Measurements from ENCODE around the gene PHF1.
A peak's percentile ranks its signal among the peaks of the same experiment; 100 is the strongest.
"Not testable (repeated sequence)": the region's sequence is repeated elsewhere in the genome, so short reads cannot be mapped to it uniquely, and the experiment has no call there.

Gene PHF1

DNA sequence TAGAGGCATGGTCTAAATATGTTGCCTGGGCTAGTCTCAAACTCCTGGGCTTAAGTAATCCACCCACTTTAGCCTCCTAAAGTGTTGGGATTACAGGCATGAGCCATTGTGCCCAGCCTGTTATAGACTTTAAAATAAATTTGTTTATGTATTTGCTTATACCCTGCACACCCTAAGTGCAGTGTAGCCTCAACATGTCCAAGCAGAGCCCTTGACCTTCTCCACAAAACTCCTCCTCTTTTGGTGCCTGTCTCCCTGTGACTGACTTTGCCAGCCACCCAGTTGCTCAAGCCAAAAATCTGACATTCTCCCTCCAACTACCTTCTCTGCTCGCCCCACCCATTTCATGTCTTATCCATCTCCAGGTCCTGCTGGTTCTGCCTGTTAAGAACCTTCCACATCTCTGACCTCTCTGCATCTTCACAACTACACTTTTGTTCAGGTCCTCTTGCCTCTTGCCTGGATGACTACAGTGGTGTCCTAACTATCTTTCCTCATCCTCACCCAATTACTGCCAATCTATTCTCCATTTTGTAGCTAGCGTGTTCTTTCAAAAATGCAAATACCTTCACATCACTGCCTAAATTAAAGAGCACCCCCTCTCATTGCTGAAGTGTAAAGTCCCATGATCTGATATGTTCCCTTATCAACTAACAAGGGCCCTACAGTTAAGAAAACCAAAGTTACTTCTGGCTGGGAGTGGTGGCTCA, 30.4 kb upstream of the PHF1 start:
- Mint-ChIP-seq H3K27me3 (peaks cover 49% of the 10 kb centered on the region), H3K4me3 (no peak overlapping the region), H3K9me3 (no peaks in the 10 kb centered on the region), H3K4me1 (peaks cover 9% of the 10 kb centered on the region), H3K27ac (no peak overlapping the region), H3K36me3 (no peaks in the 10 kb centered on the region)
- DNase-seq, result no peak
- CTCF ChIA-PET, result interaction anchor here (1.7 kb wide), 1 partner anchor 10 kb away, joined by 6 read pairs; no protein-coding TSS in a partner anchor

DNA sequence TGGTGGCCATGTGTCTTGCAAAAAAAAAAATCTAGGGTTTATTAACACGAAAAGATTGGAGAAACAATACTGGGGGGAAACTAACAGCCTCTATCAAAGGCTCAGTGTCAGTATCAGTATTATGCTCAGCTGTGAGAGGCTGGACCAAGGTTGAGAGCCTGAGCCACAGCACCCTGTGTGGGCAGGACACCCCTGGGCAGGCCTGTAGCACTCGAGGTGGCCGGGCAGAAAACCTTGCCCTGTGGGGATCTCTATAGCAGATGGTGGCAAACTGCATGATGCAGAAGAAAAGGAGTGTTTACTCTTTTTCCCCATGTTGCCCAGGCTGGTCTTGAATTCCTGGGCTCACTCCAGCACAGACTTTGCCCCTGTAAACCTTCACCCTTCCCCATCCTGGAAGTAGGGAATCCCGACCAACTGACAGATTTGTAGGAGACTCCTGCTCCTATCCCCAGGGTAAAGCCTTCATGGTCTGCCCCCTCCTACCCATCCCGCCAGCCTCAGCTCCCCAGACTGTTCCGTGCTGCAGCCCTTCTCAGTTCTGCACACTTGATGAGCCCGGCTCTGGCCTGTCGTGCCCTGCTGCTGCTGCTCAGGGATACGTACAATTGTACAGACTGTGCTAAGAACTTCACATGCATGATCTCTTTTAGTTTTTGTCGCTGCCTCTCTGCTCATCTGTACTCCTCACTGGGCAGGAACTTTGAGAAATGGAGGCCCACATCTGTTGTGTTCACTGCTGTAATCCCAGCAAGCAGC, 27.2 kb upstream of the PHF1 start:
- no peak for DNase-seq
- CTCF ChIA-PET, result no interaction called here
- Mint-ChIP-seq H3K4me3 (no peak overlapping the region), H3K36me3 (no peaks in the 10 kb centered on the region), H3K27me3 (peaks cover 41% of the 10 kb centered on the region), H3K9me3 (no peaks in the 10 kb centered on the region), H3K27ac (no peak overlapping the region), H3K4me1 (peaks cover 3% of the 10 kb centered on the region)

DNA sequence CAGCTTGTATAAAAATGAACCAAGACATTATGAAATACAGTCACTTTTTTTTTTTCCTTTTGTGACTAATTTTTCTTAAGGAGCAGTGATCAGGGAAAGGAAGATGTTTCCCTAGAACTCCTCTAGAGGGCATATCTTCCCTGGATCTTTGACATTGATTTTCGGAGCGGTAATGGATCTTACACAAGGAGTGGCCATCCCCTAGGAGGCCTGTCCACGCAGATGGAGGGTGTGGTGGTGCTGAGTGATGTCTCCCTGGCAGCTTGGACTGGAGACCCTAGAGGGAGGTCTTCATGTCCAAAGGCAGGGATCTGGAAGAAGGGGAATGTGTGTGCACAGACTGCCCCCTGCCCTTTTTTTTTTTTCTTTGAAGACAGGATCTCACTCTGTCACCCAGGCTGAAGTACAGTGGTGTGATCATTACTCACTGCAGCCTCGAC, 26.2 kb upstream of the PHF1 start:
- no peak for DNase-seq
- peaks cover 36% of the 10 kb centered on the region for H3K27me3 Mint-ChIP-seq
- CTCF ChIA-PET, result no interaction called here
- H3K27ac Mint-ChIP-seq, result no peak overlapping the region
- H3K4me3 Mint-ChIP-seq, result no peak overlapping the region
- H3K36me3 Mint-ChIP-seq, result no peaks in the 10 kb centered on the region
- H3K4me1 Mint-ChIP-seq, result peaks cover 3% of the 10 kb centered on the region
- H3K9me3 Mint-ChIP-seq, result no peaks in the 10 kb centered on the region

DNA sequence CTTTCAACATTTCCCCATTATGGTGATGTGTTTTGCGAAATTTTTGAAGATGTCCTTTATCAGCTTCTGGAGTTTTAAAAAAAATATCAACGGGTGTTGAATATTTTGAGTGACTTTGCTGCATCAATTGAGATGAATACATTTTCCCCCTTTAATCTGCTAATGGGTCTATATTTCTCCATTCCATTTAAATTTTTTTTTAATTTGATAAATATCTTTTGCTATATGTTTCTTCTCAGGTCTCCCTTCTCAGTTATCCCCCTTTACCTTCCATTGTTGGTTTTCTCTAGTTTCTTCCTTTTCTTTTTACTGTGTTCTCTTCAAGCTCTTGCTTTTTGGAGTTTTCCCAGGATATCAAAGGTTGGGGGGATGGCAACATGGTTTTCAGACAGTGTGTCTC, 20.6 kb upstream of the PHF1 start:
- H3K4me1 Mint-ChIP-seq, result peaks cover 42% of the 10 kb centered on the region
- CTCF ChIA-PET, result interaction anchor here (0.8 to 2.0 kb wide), 15 partner anchors 11 to 310 kb away, joined by 3 to 10 read pairs (median 4); partner anchors contain the start of genes ZBTB22 and ZBTB9
- H3K4me3 Mint-ChIP-seq, result no peak overlapping the region
- H3K9me3 Mint-ChIP-seq, result no peaks in the 10 kb centered on the region
- H3K36me3 Mint-ChIP-seq, result peaks cover 25% of the 10 kb centered on the region
- no peak for DNase-seq
- H3K27me3 Mint-ChIP-seq, result peaks cover 4% of the 10 kb centered on the region
- H3K27ac Mint-ChIP-seq, result peak overlapping the region; percentile 97

DNA sequence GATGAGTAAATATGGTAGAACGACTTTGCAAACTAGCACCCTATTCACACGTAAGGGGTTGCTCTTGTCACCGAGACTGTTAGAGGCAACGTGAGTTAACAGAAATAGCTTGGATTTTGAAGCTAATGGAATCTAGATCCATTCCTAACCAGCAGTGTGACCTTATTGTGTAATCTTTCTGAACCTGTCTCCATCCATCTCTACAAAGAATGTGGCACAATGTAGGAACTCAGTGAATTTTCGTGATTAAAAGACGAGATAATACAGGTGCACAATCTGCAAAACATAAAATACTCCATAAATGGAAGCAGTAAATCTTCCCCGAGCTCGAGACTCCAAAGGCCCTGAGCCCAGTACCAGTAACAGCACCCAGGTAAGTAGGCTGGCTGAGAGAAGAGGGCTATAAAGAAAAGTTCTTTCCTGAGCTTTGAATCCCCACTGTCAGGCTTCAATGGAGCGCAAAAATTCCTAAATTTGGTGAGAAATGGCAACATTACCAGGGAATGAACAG, 20.0 kb upstream of the PHF1 start:
- no peaks in the 10 kb centered on the region for H3K9me3 Mint-ChIP-seq
- peaks cover 47% of the 10 kb centered on the region for H3K4me1 Mint-ChIP-seq
- peaks cover 4% of the 10 kb centered on the region for H3K27me3 Mint-ChIP-seq
- H3K4me3 Mint-ChIP-seq, result peak overlapping the region; percentile 87
- H3K27ac Mint-ChIP-seq, result peak overlapping the region; percentile 97
- no peak for DNase-seq
- peaks cover 29% of the 10 kb centered on the region for H3K36me3 Mint-ChIP-seq
- CTCF ChIA-PET, result interaction anchor here (0.7 to 2.0 kb wide), 18 partner anchors 9 to 310 kb away, joined by 3 to 10 read pairs (median 4); partner anchors contain the start of genes ZBTB22 and ZBTB9

DNA sequence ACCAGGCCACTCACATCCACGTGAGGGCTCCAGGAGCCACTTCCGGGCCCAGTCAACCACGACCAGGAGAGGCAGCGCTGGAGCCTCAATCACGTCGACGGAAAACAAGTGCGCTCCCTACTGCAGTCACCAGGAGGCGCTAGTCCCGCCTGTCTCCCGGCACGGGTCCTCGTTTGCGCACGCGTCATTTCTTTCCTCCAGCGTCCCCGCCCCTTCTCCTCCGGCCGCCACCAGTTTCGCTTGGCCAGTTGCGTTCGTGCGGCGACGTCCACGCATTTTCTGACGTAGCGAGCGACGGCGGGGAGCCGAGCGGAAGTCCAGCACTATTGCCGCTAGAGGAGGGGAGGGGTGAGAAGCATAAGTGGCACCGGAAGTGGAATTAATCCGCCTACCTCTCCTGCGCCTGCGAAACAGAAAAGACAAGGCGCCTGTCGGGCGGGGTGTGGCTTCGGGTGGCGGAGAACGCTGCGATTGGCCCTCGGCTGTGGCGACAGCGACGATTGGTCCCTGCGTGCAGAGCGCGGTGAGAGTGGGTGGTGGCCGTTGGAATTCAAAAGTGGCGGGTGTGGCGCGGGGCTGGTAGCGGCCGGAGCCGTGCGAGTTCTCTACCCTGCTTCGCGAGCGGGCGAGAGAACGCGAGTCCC, 19.4 kb upstream of the PHF1 start, which contains the start of gene KIFC1:
Gene KIFC1 (plus strand): TSS at position 546 of the 644 bp plus-strand sequence. CDS start 163 bp downstream, outside the sequence.
- CTCF ChIA-PET, result interaction anchor here (0.7 to 2.0 kb wide), 14 partner anchors 9 to 309 kb away, joined by 3 to 10 read pairs (median 4); partner anchors contain the start of genes ZBTB22 and ZBTB9
- Mint-ChIP-seq H3K27me3 (peaks cover 4% of the 10 kb centered on the region), H3K9me3 (no peaks in the 10 kb centered on the region), H3K4me3 (peak within 1 kb of the TSS; percentile 87), H3K27ac (peak within 1 kb of the TSS; percentile 97), H3K4me1 (peaks cover 50% of the 10 kb centered on the region), H3K36me3 (peaks cover 33% of the 10 kb centered on the region)
- DNase-seq, result peak; percentile 99

DNA sequence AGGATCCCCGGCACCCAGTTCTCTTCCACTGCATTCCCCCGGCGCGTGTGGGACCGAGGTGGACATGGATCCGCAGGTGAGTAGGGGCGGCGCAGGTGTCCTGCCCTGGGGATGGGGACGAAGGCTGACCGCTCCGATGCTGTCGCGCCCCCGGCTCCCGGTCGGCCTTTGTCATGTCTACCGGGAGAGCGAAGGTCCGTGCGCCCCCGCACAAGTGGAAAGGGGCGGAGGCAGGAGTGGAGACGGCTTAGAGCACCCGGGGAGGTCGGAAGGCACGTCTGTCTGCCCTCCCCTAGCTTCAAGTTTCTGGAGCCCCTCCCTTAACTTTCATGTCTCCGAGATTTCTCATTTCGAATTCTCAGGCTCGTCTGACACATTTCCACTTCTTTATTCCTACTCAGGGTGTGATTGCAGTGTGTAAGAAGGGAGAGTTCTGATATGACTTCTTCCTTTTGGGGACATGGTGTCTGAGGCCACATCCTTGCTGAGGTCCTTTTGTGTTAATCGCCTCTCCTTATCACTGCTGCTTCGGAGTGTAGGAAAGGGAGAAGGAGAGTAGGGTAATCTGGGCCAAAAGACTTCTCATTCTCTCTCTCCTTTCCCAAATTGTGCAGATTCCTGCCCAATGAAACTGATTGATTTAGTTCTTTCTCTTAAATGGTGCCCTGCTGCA, 18.8 kb upstream of the PHF1 start:
- H3K9me3 Mint-ChIP-seq, result no peaks in the 10 kb centered on the region
- peaks cover 52% of the 10 kb centered on the region for H3K4me1 Mint-ChIP-seq
- peak overlapping the region; percentile 87 for H3K4me3 Mint-ChIP-seq
- H3K27ac Mint-ChIP-seq, result peak overlapping the region; percentile 97
- H3K27me3 Mint-ChIP-seq, result peaks cover 4% of the 10 kb centered on the region
- peaks cover 34% of the 10 kb centered on the region for H3K36me3 Mint-ChIP-seq
- DNase-seq, result peak; percentile 56
- CTCF ChIA-PET, result no interaction called here

DNA sequence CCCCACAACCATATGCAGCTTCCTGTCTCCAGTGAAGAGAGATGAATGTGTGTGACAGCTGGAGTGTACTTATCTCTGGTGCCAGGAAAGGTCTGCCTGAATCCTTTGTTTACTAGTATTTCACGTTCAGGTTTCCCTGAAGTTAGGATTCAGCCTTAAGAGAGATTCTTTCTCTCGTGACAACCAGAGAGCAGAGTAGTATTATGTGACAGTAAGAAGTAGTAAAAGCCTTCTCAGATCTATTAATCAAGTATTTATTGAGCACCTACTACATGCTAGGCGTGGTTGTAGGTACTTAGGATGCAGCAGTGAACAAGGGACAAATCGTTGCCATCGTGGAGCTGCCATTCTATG, 18.2 kb upstream of the PHF1 start:
- Mint-ChIP-seq H3K27me3 (peaks cover 4% of the 10 kb centered on the region), H3K4me3 (peak overlapping the region; percentile 87), H3K27ac (peak overlapping the region; percentile 97), H3K36me3 (peaks cover 37% of the 10 kb centered on the region), H3K9me3 (no peaks in the 10 kb centered on the region), H3K4me1 (peaks cover 54% of the 10 kb centered on the region)
- CTCF ChIA-PET, result no interaction called here
- DNase-seq, result no peak

DNA sequence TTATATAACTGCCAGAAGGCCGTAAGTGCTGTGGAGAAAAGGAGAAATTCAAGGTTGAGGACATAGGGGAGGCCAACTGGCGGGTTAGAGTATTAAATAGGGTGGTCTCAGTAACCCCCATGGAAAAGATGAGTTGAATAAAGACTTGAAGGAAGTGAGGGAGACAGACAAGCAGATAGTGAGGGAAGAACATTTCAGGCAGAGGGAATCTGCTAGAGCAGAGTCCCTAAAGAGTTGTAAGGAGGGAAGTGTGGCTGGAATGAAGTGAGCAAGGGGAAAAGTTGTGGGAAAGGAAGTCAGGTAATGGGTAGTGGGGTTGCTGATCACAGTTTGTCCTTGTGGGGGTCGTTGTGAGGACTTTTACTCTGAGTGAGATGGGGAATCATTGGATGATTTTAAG, 17.8 kb upstream of the PHF1 start:
- no peak for DNase-seq
- H3K27ac Mint-ChIP-seq, result peak overlapping the region; percentile 97
- H3K36me3 Mint-ChIP-seq, result peaks cover 41% of the 10 kb centered on the region
- peaks cover 58% of the 10 kb centered on the region for H3K4me1 Mint-ChIP-seq
- H3K9me3 Mint-ChIP-seq, result no peaks in the 10 kb centered on the region
- H3K4me3 Mint-ChIP-seq, result peak overlapping the region; percentile 87
- CTCF ChIA-PET, result no interaction called here
- peaks cover 4% of the 10 kb centered on the region for H3K27me3 Mint-ChIP-seq

DNA sequence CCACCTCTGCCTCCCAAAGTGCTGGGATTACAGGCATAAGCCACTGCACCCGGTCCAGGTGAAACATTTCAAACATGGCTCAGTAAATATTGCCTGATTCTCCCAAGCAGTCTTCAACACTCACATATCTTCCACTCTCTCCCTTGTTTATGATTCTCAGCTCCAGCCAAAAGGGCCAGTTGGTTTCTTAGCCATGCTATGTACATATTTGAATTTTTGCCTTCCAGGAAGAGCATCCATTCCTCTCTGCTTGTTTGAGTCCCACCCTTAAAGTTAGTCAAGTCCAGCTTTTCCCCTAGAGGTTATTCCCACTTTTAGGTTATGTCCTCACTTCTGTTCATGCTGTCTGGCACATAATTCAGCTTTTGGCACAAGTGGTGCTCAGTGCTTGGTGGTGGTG, 13.3 kb upstream of the PHF1 start:
- peaks cover 58% of the 10 kb centered on the region for H3K36me3 Mint-ChIP-seq
- DNase-seq, result no peak
- peaks cover 46% of the 10 kb centered on the region for H3K4me1 Mint-ChIP-seq
- no peaks in the 10 kb centered on the region for H3K9me3 Mint-ChIP-seq
- CTCF ChIA-PET, result no interaction called here
- H3K4me3 Mint-ChIP-seq, result no peak overlapping the region
- peak overlapping the region; percentile 30 for H3K27ac Mint-ChIP-seq
- H3K27me3 Mint-ChIP-seq, result no peaks in the 10 kb centered on the region

DNA sequence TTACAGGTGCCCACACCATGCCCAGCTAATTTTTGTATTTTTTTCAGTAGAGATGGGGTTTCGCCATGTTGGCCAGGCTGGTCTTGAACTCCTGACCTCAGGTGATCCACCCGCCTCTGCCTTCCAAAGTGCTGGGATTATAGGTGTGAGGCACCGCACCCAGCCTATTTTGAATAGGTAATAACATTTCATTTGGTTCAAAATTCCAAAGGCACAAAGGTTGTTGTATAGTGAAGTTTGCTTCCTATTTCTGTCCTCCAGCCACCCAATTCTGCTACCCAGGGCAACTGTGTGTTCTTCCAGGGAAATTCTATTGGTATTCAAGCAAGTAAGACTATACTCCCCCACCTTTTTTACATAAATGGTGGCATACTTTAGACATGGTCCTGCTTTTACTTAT, 12.2 kb upstream of the PHF1 start:
- H3K27ac Mint-ChIP-seq, result peak overlapping the region; percentile 57
- CTCF ChIA-PET, H3K9me3 Mint-ChIP-seq, H3K27me3 Mint-ChIP-seq, DNase-seq, H3K4me3 Mint-ChIP-seq: not testable (repeated sequence)
- H3K4me1 Mint-ChIP-seq, result peaks cover 37% of the 10 kb centered on the region
- peaks cover 62% of the 10 kb centered on the region for H3K36me3 Mint-ChIP-seq

DNA sequence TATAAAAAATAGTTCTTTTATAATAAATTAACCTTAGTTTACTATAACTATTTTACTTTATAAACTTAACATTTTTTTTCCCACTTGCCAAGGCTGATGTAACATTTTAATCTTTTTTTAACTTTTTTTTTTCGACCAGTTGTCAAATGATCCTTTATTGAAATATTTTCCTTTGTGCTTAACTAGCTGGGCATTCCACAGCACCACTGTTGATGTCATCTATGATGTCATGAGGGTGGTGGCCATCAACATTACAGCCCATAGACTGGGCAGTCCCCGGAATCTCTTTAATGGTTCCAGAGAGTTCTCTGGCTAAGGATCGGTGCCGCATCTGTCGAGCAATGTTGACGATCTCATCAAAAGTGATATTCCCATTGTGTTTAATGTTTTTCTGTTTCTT, 10.9 kb upstream of the PHF1 start:
- H3K9me3 Mint-ChIP-seq, DNase-seq, H3K4me3 Mint-ChIP-seq, CTCF ChIA-PET, H3K27me3 Mint-ChIP-seq: not testable (repeated sequence)
- H3K36me3 Mint-ChIP-seq, result peaks cover 65% of the 10 kb centered on the region
- peaks cover 29% of the 10 kb centered on the region for H3K4me1 Mint-ChIP-seq
- peak overlapping the region; percentile 42 for H3K27ac Mint-ChIP-seq

DNA sequence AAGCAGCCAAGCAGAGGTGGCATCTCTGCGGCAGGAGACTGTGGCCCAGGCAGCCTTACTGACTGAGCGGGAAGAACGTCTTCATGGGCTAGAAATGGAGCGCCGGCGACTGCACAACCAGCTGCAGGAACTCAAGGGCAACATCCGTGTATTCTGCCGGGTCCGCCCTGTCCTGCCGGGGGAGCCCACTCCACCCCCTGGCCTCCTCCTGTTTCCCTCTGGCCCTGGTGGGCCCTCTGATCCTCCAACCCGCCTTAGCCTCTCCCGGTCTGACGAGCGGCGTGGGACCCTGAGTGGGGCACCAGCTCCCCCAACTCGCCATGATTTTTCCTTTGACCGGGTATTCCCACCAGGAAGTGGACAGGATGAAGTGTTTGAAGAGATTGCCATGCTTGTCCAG, 5.9 kb upstream of the PHF1 start:
- DNase-seq, result no peak
- CTCF ChIA-PET, result no interaction called here
- Mint-ChIP-seq H3K27ac (no peak overlapping the region), H3K4me1 (peaks cover 35% of the 10 kb centered on the region), H3K36me3 (peaks cover 78% of the 10 kb centered on the region), H3K9me3 (no peaks in the 10 kb centered on the region), H3K27me3 (no peaks in the 10 kb centered on the region), H3K4me3 (no peak overlapping the region)

All from activated naive CD4-positive, alpha-beta T cell treated with anti-CD3 and anti-CD28 coated beads, Interleukin-2, amount 10 ng/mL, durations not matched to agents 7 days and 5 days (primary cell).